HG03135 (cell line): Measurements from ENCODE around the gene MED14.

Source experiments
- ATAC-seq: cut with Tn5 transposase; IDR thresholded peaks from one replicate; pipeline ENCODE4 v1.9.1; 2021; ENCODE audit warnings: mild to moderate bottlenecking, moderate library complexity; ENCODE audit not compliant: unreplicated experiment

The MED14 gene

DNA sequence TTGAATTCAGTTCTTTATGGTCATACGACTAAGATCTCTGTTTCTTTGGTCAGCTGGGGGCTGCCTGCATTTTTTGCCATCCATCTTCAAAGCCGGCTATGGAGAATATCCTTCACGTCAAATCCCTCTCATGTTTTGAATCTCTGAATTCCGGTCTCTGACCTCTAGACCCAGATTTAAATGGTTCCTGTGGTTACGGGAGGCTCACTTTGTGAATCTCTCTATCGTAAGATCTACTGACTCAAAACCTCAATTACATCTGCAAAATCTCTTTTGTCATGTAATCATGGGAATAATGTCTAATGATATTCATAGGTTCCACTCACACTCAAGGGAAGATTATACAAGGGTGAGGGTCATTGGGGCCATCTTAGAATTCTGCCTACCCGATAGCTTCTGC, 117.8 kb downstream of the MED14 start:
- no peak for ATAC-seq

DNA sequence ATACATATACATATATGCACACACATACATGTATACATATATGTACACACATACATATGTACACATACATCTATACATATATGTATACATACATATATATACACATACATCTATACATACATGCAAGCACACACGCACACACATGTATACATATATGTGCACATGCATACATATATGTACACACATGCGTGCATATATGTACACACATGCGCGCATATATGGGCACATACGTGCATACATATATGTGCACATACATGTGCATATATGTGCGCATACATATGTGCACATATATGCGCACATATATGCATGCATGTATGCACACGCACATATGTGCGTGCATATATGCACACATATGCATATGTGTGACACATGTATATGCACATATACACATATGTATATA, 119.4 kb downstream of the MED14 start:
- ATAC-seq = no peak

DNA sequence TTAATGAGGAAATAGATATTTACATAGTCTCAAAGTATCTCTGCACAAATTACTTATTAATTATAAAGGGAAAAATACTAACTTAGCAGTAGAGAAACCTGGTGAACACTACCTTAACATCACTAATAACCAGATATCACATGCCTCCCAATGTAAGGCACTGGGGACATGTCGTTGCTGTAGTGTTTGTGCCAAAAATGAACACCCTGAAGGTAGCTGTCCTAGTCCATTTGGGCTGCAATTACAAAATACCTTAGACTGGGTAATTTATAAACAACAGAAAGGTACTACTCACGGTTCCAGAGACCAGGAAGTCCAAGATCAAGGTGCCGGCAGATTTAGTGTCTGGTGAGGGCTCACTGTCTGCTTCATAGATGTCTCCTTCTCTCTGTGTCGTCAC, 122.8 kb downstream of the MED14 start:
- ATAC-seq = no peak

DNA sequence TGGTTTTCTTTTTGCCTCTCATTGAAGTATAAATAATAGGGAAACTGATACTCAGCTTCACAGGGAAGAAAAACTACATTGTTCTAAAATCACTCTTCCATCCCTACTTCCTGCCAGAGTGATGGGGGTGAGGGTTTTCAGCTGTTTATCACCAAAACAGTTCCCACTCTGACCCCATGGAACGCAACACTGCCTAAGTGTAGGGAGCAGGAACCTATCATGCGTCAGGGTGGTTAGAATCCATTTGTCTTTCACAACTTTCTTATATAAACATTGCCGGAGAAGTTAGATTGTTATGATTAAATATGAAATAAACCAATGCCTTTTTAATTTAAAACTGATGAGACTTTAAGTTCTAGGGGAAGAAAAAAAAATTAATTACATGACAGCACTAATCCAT, 128.0 kb downstream of the MED14 start:
- no peak for ATAC-seq

DNA sequence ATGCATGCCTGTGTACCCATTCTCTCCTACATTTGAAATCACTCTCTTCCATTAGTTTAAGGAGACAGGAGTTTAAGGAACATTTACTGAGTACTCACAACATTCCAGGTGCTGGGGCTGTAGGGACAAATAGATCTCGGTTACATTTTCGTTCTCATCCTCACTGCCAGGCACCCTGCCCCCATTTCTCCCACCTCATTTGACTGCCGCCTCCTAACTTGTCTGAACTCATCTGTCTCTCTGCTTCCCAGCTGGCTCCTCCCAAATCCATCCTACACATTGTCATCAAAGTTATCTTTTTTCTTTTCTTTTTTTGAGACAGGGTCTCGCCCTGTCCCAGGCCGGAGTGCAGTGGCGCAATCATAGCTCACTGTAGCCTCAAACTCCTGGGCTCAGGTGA, 131.9 kb downstream of the MED14 start:
- ATAC-seq = no peak
